HepG2 (cell line): ENCODE results near the gene FAM174C. TPM values are rescaled to one million over a fixed set of nuclear protein-coding genes. Genes with fewer than 3 reads are reported as not detected.

Experiments
- ARNT2 ChIP-seq: sonication (generic); formaldehyde crosslinking; IDR thresholded peaks from 2 replicates; pipeline ENCODE4 v1.8.0; 2022; ENCODE audit warnings: mild to moderate bottlenecking, low read depth, missing genetic modification reagents, moderate library complexity
- ATF6 ChIP-seq: sonication (generic); formaldehyde crosslinking; conservative IDR thresholded peaks from 2 replicates; pipeline ENCODE4 v1.4.0; 2020; ENCODE audit warnings: missing genetic modification reagents
- BORCS8-MEF2B ChIP-seq: sonication (generic); formaldehyde crosslinking; IDR thresholded peaks from 2 replicates; pipeline ENCODE4 v1.8.0; 2022; ENCODE audit warnings: mild to moderate bottlenecking, missing genetic modification reagents
- CHCHD3 ChIP-seq: sonication (generic); formaldehyde crosslinking; IDR thresholded peaks from 2 replicates; pipeline ENCODE4 v1.8.0; 2022; ENCODE audit warnings: mild to moderate bottlenecking, missing genetic modification reagents, moderate library complexity
- KDM4B ChIP-seq: sonication (generic); formaldehyde crosslinking; IDR thresholded peaks from 2 replicates; pipeline ENCODE4 v1.4.0; 2020; ENCODE audit warnings: missing genetic modification reagents
- MEIS1 ChIP-seq: sonication (generic); formaldehyde crosslinking; IDR thresholded peaks from 2 replicates; pipeline ENCODE4 v1.9.0; 2021; ENCODE audit warnings: mild to moderate bottlenecking, missing genetic modification reagents, moderate library complexity, borderline replicate concordance
- NFIC ChIP-seq: IDR thresholded peaks from 2 replicates; pipeline ENCODE4 v1.6.1; 2012; ENCODE audit warnings: mild to moderate bottlenecking, low read length, inconsistent platforms
- NFKB2 ChIP-seq: sonication (generic); formaldehyde crosslinking; IDR thresholded peaks from 2 replicates; pipeline ENCODE4 v1.4.0; 2020; ENCODE audit warnings: missing genetic modification reagents, borderline replicate concordance
- NFYB ChIP-seq: sonication (generic); formaldehyde crosslinking; IDR thresholded peaks from 2 replicates; pipeline ENCODE4 v1.4.0; 2020; ENCODE audit warnings: missing genetic modification reagents
- REPIN1 ChIP-seq: sonication (generic); formaldehyde crosslinking; IDR thresholded peaks from 2 replicates; pipeline ENCODE4 v1.8.0; 2022; ENCODE audit warnings: missing genetic modification reagents, low read depth, mild to moderate bottlenecking, borderline replicate concordance
- SAP130 ChIP-seq: IDR thresholded peaks from 2 replicates; pipeline ENCODE4 v1.6.1; 2016; ENCODE audit warnings: low read depth
- SNAPC4 ChIP-seq: sonication (generic); formaldehyde crosslinking; IDR thresholded peaks from 2 replicates; pipeline ENCODE4 v1.4.0; 2020; ENCODE audit warnings: mild to moderate bottlenecking, missing genetic modification reagents
- SRSF1 ChIP-seq: fragments of 200-400 bp; formaldehyde crosslinking; optimal IDR thresholded peaks from 2 replicates; pipeline ENCODE3; 2017; ENCODE audit warnings: mild to moderate bottlenecking, low read depth, low read length, moderate library complexity
- ZBTB33 ChIP-seq: sonication (generic); formaldehyde crosslinking; IDR thresholded peaks from 2 replicates; pipeline ENCODE4 v1.4.0; 2020; ENCODE audit warnings: missing genetic modification reagents
- ZNF772 ChIP-seq: sonication (generic); formaldehyde crosslinking; IDR thresholded peaks from 2 replicates; pipeline ENCODE4 v1.5.0; 2020; ENCODE audit warnings: mild to moderate bottlenecking, missing genetic modification reagents
- ZSCAN9 ChIP-seq: IDR thresholded peaks from 2 replicates; pipeline ENCODE4 v1.6.1; 2016; ENCODE audit warnings: borderline replicate concordance
- polyA plus RNA-seq, 8 experiments: library from polyadenylated mRNA; depleted of rRNA in 3 of 8; stranded (reverse) in 7 of 8; unstranded in 1 of 8; fragments of >200 nt; fragmentation: Illumina TruSeq in 4 of 8; extraction: Trizol in 4 of 8; gene quantifications; 2 replicates each; pipeline versions ENCODE4 v1.2.1 to v1.2.3, GENCODE V29; 2011 to 2016; ENCODE audit warnings: low read depth in 4 of 8, missing spikeins in 1 of 8, mixed read lengths in 1 of 8; ENCODE audit not compliant: insufficient read depth in 1 of 8
- total RNA-seq, 5 experiments: library from RNA; depleted of rRNA; stranded (reverse); fragments of >200 nt; fragmentation: Illumina TruSeq; extraction: Trizol; gene quantifications; 2 replicates each; pipeline ENCODE4 v1.2.3, GENCODE V29; 2016; ENCODE audit warnings: low read depth in 1 of 5
- TF ChIP-seq, protein P1 (sequence below): sonication (generic); formaldehyde crosslinking; IDR thresholded peaks from 2 replicates; pipeline ENCODE4 v1.8.1; 2022; ENCODE audit warnings: mild to moderate bottlenecking, missing genetic modification reagents

Gene FAM174C
- total and polyA plus RNA-seq, 2 of the 13 experiments (the other 11 are each of a cell fraction or from before 2014, with no cell fraction given) = 19.5 to 31.3 TPM

GRCh38 chr19:1315470-1316166, 40.3 kb downstream of the FAM174C start (continued):
- no peak for TF ChIP-seq SNAPC4 (CRISPR knock-in tag)
- TF ChIP-seq NFYB (CRISPR knock-in tag) = no peak
- TF ChIP-seq ZNF772 (CRISPR knock-in tag) = peak; percentile 20; the same call in 1 of the 2 replicates
- peak; percentile 42; the same call in 1 of the 2 replicates for TF ChIP-seq REPIN1 (CRISPR knock-in tag)
- no peak for TF ChIP-seq CHCHD3 (CRISPR knock-in tag)
- TF ChIP-seq NFKB2 (CRISPR knock-in tag) = no peak
- 0 out of 2 replicates have a peak, but pooled peaks have one; percentile 76 for TF ChIP-seq ATF6 (CRISPR knock-in tag)
- TF ChIP-seq, protein P1, sequence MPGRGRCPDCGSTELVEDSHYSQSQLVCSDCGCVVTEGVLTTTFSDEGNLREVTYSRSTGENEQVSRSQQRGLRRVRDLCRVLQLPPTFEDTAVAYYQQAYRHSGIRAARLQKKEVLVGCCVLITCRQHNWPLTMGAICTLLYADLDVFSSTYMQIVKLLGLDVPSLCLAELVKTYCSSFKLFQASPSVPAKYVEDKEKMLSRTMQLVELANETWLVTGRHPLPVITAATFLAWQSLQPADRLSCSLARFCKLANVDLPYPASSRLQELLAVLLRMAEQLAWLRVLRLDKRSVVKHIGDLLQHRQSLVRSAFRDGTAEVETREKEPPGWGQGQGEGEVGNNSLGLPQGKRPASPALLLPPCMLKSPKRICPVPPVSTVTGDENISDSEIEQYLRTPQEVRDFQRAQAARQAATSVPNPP (CRISPR knock-in tag) = peak; percentile 36; the same call in 1 of the 2 replicates
- TF ChIP-seq MEIS1 (CRISPR knock-in tag) = 0 out of 2 replicates have a peak, but pooled peaks have one; percentile 69
- TF ChIP-seq ARNT2 (CRISPR knock-in tag) = peak; percentile 75
- TF ChIP-seq ZSCAN9 = 0 out of 2 replicates have a peak, but pooled peaks have one; percentile 32
- TF ChIP-seq ZBTB33 (CRISPR knock-in tag) = peak; percentile 27; the same call in 1 of the 2 replicates
- no peak for TF ChIP-seq KDM4B (CRISPR knock-in tag)
- TF ChIP-seq SAP130 = peak; percentile 33; the same call in 1 of the 2 replicates
- peak; percentile 50 for TF ChIP-seq BORCS8-MEF2B (CRISPR knock-in tag)
- TF ChIP-seq SRSF1 = no peak
- TF ChIP-seq NFIC = no peak
